GM12874 (cell line): ENCODE measurements around the gene UST.

Experiments
- TF ChIP-seq, protein P1 (sequence below): IDR thresholded peaks from 2 replicates; pipeline ENCODE4 v1.5.1; 2011; ENCODE audit warnings: low read depth, mild to moderate bottlenecking, control low read depth, low read length, moderate library complexity; ENCODE audit not compliant: insufficient read depth

The UST gene

GRCh38 chr6:149037051-149037671, 290.3 kb downstream of the UST start:
- TF ChIP-seq, protein P1, sequence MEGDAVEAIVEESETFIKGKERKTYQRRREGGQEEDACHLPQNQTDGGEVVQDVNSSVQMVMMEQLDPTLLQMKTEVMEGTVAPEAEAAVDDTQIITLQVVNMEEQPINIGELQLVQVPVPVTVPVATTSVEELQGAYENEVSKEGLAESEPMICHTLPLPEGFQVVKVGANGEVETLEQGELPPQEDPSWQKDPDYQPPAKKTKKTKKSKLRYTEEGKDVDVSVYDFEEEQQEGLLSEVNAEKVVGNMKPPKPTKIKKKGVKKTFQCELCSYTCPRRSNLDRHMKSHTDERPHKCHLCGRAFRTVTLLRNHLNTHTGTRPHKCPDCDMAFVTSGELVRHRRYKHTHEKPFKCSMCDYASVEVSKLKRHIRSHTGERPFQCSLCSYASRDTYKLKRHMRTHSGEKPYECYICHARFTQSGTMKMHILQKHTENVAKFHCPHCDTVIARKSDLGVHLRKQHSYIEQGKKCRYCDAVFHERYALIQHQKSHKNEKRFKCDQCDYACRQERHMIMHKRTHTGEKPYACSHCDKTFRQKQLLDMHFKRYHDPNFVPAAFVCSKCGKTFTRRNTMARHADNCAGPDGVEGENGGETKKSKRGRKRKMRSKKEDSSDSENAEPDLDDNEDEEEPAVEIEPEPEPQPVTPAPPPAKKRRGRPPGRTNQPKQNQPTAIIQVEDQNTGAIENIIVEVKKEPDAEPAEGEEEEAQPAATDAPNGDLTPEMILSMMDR, result no peak

DNA sequence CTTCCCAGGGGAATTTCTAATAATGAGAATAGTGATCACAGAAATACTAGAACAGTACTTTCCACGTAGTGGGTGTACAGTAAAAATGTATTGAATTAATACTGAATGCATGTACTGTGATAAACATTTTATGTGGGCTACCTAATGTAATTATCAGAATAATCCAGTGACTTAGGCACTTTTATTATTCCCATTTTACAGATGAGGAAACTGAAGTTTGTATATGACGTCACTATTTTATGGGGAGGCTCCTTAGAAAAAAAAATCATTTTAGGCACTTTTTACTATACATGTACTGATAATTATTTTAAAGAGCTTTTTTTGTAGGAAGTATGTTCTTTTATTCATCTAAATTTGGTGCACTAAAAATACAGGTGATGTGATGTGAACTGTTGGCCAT, 295.1 kb downstream of the UST start:
- TF ChIP-seq, protein P1, result no peak

DNA sequence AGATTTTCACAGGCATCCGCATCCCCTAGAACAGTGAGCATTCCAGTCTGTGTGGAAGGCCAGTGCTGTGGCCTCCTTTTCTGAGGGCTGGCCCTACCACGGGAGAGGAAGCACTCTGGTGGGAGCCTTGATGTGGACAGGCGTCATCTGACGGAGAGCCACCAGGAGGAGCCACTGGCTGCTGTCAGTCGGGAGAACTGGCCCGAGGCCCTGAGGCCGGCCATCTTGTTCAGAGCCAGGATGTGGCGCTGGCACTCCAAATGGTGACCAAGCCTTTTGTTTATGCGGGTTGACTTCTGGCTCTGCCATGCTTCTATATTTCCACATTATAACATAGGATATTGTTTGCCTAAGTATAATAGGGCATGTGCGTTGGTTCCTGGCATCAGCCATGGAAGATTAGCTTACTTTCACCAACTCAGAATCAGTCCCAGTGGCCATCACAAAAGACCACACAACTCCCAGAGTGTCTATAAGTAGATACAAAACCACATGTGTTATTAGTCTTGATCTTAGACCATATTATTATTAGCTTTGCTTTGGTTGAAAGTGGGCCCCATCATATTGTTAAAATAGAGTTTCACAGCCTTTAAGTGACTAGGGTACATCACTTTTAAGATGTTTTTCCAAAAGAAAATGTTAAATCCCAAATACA, 296.8 kb downstream of the UST start:
- TF ChIP-seq, protein P1, result peak; percentile 58

DNA sequence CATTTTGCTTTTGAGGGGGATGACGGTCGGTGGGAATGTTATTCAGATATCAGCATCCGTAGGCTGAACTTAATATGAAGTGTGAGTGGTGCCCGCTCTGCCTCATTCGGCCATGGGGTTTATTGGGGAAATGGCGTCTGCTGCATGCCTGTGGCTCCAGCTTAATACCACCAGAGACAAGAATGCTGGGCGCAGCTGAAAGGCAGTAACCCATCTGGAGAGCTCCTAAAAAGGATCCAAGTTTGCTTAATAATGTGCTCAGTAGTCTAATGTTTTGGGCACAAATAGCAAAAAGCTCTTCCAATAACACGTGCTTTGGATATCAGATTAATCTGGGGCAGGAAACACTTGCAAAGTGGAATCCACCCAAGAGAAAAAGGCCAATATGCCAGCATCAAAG, 297.7 kb downstream of the UST start:
- TF ChIP-seq, protein P1, result no peak

DNA sequence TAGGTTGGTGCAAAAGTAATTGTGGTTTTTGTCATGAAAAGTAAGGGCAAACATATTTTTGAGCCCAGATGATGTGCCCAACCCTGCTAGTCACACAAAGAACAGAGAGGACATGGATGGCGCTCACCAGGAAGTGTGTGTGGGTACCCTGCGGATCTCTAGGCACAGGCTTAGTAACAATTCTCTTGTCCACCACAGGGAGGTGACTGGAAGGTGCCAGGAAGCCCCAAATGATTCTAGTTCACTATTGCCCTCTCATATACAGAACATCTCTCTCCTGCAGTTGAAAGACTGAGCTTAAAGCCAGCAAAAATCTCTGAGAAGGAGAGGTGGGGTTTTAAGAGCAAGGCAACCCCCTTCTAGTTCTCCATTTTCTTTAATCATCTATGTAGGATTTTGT, 298.6 kb downstream of the UST start:
- TF ChIP-seq, protein P1, result peak; percentile 57

DNA sequence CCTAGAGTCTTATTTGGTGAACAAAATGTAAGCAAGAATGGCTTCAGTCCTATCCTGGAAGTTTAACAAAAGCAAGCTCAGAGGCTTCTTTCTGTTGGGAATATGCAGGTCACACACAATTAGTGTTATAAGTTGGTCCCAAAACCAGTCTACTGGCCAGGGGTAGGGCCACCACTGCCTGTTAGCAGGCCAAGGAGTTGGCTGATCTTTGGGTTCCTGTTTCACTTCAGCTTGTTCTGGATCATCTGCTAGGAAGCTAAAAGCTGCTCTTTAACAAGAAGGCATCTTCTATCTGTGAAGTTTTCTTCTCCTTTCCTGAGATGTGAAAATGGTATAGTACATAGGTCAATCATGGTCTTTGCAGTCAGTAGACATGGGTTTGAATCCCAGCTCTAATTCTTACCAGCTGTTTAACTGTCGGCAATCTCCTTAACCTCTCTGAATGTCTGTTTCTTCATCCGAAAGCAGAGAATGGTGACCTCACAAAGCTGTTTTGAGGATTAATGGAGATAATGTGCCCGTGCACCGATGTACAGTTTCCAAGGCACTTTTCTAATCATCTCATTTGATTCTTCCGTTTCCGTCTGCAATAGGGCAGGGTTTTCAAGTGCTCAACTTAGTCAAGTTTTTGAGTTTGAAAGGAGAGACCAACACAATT, 299.5 kb downstream of the UST start:
- TF ChIP-seq, protein P1, result no peak

DNA sequence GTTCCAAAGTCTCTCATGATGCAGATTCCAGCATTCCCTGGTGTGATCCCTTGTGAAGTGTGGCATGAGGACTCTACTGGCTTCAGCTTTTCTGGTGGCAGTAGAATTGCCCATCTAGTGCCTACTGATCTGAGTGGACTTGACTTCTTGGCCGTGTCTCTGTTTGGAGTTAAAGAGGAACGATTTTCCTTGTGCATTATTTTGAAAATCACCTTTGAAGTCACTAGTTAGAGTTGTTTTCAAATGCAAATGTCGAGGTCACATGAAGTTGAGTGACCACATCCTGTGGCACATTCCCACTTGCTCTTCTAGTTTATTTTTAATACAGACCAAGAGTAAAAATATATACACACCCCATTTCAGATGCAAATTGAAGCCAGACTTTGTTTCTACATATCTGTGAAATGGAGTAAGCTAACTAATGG, 300.0 kb downstream of the UST start:
- TF ChIP-seq, protein P1, result no peak
